Gastrocnemius medialis (tissue), 4 donors: Measurements from ENCODE around the gene SURF2. TPM values are rescaled to one million over a fixed set of nuclear protein-coding genes. Genes with fewer than 3 reads are reported as not detected.

ENCODE experiments used
- ATAC-seq, 2 donors: fragments of 150-250 bp; one replicate each; pipeline ENCODE4 v1.9.1; 2016
- DNase-seq, 2 donors: peaks; one replicate each; pipeline ENCODE4 v3.0.0-alpha.2; 2019
- H3K27ac ChIP-seq, 4 donors: fragments of 200-600 bp; sonication (generic); 1 replicate in 1 of 4; 2 replicates in 3 of 4; pipeline ENCODE4 v1.5.1; 2016 to 2018; ENCODE audit warnings: mild to moderate bottlenecking in 2 of 4, moderate library complexity in 1 of 4
- H3K27me3 ChIP-seq, 3 donors: fragments of 200-600 bp; sonication (generic) in 2 of 3; 1 replicate in 1 of 3; 2 replicates in 2 of 3; pipeline versions ENCODE4 v1.5.1 to v1.6.0; 2016 to 2019; ENCODE audit warnings: mild to moderate bottlenecking in 1 of 3, moderate library complexity in 1 of 3
- H3K36me3 ChIP-seq, 2 donors: fragments of 200-600 bp; sonication (generic) in 1 of 2; one replicate each; pipeline ENCODE4 v1.5.1; 2017 to 2018
- H3K4me1 ChIP-seq, 2 donors: fragments of 200-600 bp; sonication (generic) in 1 of 2; one replicate each; pipeline ENCODE4 v1.5.1; 2016 to 2017; ENCODE audit warnings: mild to moderate bottlenecking in 2 of 2
- H3K4me3 ChIP-seq, 4 donors: fragments of 200-600 bp; sonication (generic) in 3 of 4; 1 replicate in 1 of 4; 2 replicates in 3 of 4; pipeline ENCODE4 v1.5.1; 2016 to 2019; ENCODE audit warnings: mild to moderate bottlenecking in 2 of 4
- H3K9me3 ChIP-seq, 3 donors: fragments of 200-600 bp; sonication (generic) in 2 of 3; 1 replicate in 1 of 3; 2 replicates in 2 of 3; pipeline ENCODE4 v1.5.1; 2016 to 2019
- POLR2A ChIP-seq, 2 donors: fragments of 450-650 bp; IDR thresholded peaks; one replicate each; pipeline ENCODE4 v1.6.1; 2017; ENCODE audit warnings: antibody characterized with exemption in 2 of 2, mild to moderate bottlenecking in 2 of 2, moderate library complexity in 2 of 2
- in situ Hi-C, 4 donors: fragments of 200-750 bp; cut with MboI; loops; one replicate each; pipeline versions ENCODE4 v1.15.0 to v1.8.0; 2017; ENCODE audit warnings: low sequenced_read_pairs in 4 of 4
- intact Hi-C: fragments of 100-400 bp; cut with DNase I; formaldehyde crosslinking; loops from one replicate; pipeline ENCODE4 v1.15.1; 2023; ENCODE audit warnings: low total_unique reads
- total RNA-seq, 4 donors: library from RNA; depleted of rRNA; stranded (reverse); fragments of >200 nt; gene quantifications; one replicate each; pipeline versions ENCODE4 v1.1.0 to v1.2.3, GENCODE V29; 2016
- TF ChIP-seq, protein P1 (sequence below), 5 experiments: fragments of 450-650 bp in 3 of 5; fragments of 200-600 bp in 2 of 5; sonication (generic) in 2 of 5; IDR thresholded peaks in 4 of 5; conservative IDR thresholded peaks in 1 of 5; 1 replicate in 4 of 5; 2 replicates in 1 of 5; pipeline ENCODE4 v1.5.1; 2016 to 2019; ENCODE audit warnings: antibody characterized with exemption in 5 of 5, mild to moderate bottlenecking in 3 of 5, moderate library complexity in 3 of 5

SURF2 gene
- total RNA-seq, 4 donors from 2014 or later, result 14.3 to 26.4 (median 24.8) TPM

DNA sequence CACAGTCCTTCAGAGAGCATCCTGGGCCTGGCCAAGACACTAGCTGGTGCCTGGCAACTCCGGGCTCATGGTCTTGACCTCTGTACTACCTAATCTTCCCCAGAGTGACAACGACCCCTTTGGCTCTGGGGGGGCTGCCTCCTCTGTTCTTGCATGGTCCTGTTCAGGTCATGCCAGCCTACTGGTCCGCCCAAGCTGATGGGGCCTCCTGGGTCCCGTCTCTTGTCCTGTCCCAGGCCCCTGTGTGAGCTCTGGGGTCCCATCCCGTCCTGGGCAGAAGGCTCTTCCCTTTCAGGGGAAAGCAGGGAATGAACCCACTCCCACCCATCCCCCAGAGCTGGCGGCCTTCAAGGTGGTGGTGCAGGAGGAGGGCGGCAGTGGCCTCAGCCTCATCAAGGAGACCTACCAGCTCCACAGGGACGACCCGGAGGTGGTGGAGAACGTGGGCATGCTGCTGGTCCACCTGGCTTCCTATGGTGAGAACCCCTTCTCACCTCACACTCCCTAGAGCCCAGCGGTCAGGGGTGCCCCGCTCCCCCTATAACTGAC is 48.2 kb downstream of the SURF2 start:
- intact Hi-C loops, result loop anchor here (2.0 kb wide), 1 partner anchor 218 kb away; no protein-coding TSS in a partner anchor
- Histone ChIP-seq H3K27ac (no peak overlapping the region), H3K27me3 (no peaks in the 10 kb centered on the region), H3K4me3 (no peak overlapping the region), H3K9me3 (no peaks in the 10 kb centered on the region), H3K4me1 (peaks cover 16 to 17% of the 10 kb centered on the region in 2 donors), H3K36me3 (peaks cover 0 to 18% of the 10 kb centered on the region in 2 donors)
- ATAC-seq (no peak), DNase-seq (no peak)
- in situ Hi-C loops, result loop anchor here in 1 of 4 donors (5.0 kb wide), 1 partner anchor 78 kb away; no protein-coding TSS in a partner anchor
- no peak for TF ChIP-seq POLR2A (IDR thresholded peaks at IDR 0.05)
- TF ChIP-seq, protein P1, sequence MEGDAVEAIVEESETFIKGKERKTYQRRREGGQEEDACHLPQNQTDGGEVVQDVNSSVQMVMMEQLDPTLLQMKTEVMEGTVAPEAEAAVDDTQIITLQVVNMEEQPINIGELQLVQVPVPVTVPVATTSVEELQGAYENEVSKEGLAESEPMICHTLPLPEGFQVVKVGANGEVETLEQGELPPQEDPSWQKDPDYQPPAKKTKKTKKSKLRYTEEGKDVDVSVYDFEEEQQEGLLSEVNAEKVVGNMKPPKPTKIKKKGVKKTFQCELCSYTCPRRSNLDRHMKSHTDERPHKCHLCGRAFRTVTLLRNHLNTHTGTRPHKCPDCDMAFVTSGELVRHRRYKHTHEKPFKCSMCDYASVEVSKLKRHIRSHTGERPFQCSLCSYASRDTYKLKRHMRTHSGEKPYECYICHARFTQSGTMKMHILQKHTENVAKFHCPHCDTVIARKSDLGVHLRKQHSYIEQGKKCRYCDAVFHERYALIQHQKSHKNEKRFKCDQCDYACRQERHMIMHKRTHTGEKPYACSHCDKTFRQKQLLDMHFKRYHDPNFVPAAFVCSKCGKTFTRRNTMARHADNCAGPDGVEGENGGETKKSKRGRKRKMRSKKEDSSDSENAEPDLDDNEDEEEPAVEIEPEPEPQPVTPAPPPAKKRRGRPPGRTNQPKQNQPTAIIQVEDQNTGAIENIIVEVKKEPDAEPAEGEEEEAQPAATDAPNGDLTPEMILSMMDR (IDR thresholded peaks at IDR 0.05 in 4 of 5, conservative IDR thresholded peaks at IDR 0.05 in 1 of 5), result no peak

DNA sequence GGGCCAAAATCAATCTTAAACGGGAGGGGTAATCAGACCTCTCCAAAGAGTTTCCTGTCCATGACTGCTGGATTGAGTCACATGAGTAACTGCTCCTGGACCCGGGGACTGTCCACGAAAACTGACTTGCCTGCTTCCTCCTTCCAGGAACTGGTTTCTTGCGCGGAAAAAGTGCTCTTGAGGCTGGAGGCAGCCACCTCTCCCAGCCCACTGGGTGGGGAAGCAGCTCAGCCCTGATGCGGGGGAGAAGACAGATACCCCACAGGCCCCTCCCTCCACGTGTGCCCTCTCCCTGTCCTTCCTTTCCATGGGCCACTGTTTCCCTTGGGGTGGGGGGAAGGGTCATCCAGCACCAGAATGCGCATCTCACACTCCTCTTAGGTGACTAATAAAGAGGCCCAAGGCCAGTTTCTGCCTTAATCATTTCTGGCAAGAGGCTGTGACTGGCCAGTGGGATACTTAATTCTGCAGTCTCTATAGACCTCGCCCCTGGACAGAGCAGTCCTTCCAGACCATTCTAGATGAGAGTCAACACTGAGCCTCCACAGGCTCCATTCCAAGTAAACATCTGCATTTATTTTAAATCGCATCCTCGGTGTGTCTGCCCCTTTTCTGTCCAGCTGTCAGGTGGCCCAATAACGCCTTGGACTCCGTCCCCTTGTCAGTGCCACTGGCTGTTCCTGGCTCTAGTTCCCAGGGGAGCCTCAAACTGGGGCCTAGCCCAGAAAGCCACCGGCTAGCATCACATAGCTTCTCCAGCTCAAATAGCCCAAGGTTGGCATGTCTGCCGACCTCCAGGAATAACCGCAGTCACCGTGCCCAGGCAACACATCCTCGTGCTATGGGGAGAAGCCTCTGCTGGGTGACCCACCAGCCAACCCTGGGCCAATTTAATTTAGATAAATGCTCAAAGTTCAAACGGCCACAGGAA is 49.4 kb downstream of the SURF2 start:
- H3K27ac ChIP-seq, result peak overlapping the region; percentile 51 to 79 (median 70)
- in situ Hi-C loops (loop anchor here in 1 of 4 donors (5.0 kb wide), 1 partner anchor 77 kb away; no protein-coding TSS in a partner anchor), intact Hi-C loops (loop anchor here (1.0 to 2.0 kb wide), 2 partner anchors 81 to 219 kb away; no protein-coding TSS in a partner anchor)
- peaks cover 16 to 17% of the 10 kb centered on the region in 2 donors for H3K4me1 ChIP-seq
- no peak overlapping the region for H3K4me3 ChIP-seq
- no peaks in the 10 kb centered on the region for H3K27me3 ChIP-seq
- DNase-seq, result peak; percentile 70 to 81
- H3K9me3 ChIP-seq, result no peaks in the 10 kb centered on the region
- peaks cover 0 to 30% of the 10 kb centered on the region in 2 donors for H3K36me3 ChIP-seq
- ATAC-seq, result peak; percentile 87 to 92
- TF ChIP-seq, protein P1 (IDR thresholded peaks at IDR 0.05 in 4 of 5, conservative IDR thresholded peaks at IDR 0.05 in 1 of 5), result no peak
- TF ChIP-seq POLR2A (IDR thresholded peaks at IDR 0.05), result no peak

DNA sequence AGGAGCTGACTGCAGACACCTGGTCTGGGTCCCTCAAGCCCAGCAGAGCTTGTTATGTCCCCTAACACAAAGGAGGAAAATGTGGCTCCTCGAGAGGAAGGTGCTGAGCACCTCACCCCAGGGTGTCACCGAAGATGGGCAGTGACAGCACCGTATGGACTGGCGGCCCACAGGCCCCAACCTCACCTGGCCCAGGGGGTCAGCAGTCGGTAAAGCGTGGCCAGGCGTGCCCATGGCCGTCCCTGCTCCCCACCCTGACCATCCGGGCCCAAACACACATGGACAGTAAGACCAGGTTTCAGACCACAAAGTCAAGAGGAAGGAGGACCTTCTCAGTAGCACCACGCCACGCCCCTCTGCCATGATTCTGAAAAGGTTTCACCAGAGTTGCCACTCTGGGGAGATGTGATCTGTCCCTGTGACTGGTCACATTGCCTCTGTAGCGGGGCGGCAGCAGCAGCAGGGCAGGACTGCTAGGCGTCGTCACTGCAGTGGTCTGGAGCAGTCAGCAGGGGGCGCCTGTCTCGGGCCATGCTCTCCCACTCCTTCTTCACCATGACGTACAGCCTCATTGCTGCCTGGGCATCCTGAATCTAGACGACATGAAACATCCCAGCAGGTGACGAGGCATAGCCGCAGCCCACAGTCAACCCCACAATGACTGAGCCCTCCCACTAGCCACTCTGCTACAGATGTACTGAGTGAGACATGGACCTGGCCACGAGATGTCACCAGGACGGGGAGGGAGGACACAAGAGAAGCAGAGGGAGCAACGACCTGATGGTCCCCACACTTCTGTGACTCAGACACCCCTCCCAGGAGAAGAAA is 50.3 kb downstream of the SURF2 start:
- no peaks in the 10 kb centered on the region for H3K27me3 ChIP-seq
- H3K4me1 ChIP-seq, result peaks cover 16 to 17% of the 10 kb centered on the region in 2 donors
- H3K4me3 ChIP-seq, result no peak overlapping the region
- TF ChIP-seq, protein P1 (IDR thresholded peaks at IDR 0.05 in 4 of 5, conservative IDR thresholded peaks at IDR 0.05 in 1 of 5), result peak; percentile 77 to 90 (median 83)
- no peak for TF ChIP-seq POLR2A (IDR thresholded peaks at IDR 0.05)
- DNase-seq (peak; percentile 23 to 65), ATAC-seq (peak; percentile 31 to 76)
- H3K36me3 ChIP-seq, result peaks cover 0 to 39% of the 10 kb centered on the region in 2 donors
- peak overlapping the region; percentile 51 to 79 (median 70) for H3K27ac ChIP-seq
- in situ Hi-C loops, result loop anchor here in 1 of 4 donors (5.0 kb wide), 1 partner anchor 76 kb away; no protein-coding TSS in a partner anchor
- intact Hi-C loops, result loop anchor here (1.0 kb wide), 2 partner anchors 21 to 80 kb away; no protein-coding TSS in a partner anchor
- no peaks in the 10 kb centered on the region for H3K9me3 ChIP-seq

DNA sequence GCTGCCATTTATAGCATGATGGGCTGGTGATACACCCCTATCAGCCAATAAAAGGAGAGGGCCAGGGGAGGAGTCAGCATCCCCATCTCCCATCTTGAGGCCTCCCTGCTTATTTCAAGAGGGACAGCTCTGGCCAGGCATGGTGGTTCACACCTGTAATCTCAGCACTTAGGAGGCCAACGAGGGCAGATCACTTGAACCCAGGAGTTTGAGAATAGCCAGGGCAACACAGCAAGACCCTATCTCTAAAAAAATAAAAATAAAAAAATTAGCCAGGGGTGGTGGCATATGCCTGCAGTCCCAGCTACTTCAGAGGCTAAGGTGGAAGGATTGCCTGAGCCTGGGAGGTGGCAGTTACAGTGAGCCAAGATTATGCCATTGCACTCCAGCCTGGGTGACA is 51.7 kb downstream of the SURF2 start:
- in situ Hi-C loops, result loop anchor here in 1 of 4 donors (5.0 kb wide), 1 partner anchor 74 kb away; no protein-coding TSS in a partner anchor
- DNase-seq, result no peak
- H3K4me1 ChIP-seq, result peaks cover 16 to 17% of the 10 kb centered on the region in 2 donors
- ATAC-seq, result no peak
- TF ChIP-seq, protein P1 (IDR thresholded peaks at IDR 0.05 in 4 of 5, conservative IDR thresholded peaks at IDR 0.05 in 1 of 5), result no peak
- no peak for TF ChIP-seq POLR2A (IDR thresholded peaks at IDR 0.05)
- H3K27ac ChIP-seq, result no peak overlapping the region
- no peaks in the 10 kb centered on the region for H3K27me3 ChIP-seq
- H3K36me3 ChIP-seq, result peaks cover 0 to 53% of the 10 kb centered on the region in 2 donors
- H3K4me3 ChIP-seq, result no peak overlapping the region
- intact Hi-C loops, result no loop called here
- H3K9me3 ChIP-seq, result no peaks in the 10 kb centered on the region
